Trophoblast cell (in vitro differentiated cells and primary cell): ENCODE data around the gene PSG6.
A peak's percentile ranks its signal among the peaks of the same experiment; 100 is the strongest.
"Not testable (repeated sequence)": the region's sequence is repeated elsewhere in the genome, so short reads cannot be mapped to it uniquely, and the experiment has no call there.

Source experiments
- DNase-seq, 2 donors: peaks; one replicate each; pipeline ENCODE4 v3.0.0-alpha.2; 2016
- H2AFZ ChIP-seq: 2 replicates; pipeline ENCODE4 v1.6.1; 2013; ENCODE audit warnings: low read length, moderate library complexity, mild to moderate bottlenecking; ENCODE audit not compliant: insufficient read depth, poor library complexity
- H2AK5ac ChIP-seq: 2 replicates; pipeline ENCODE4 v1.6.1; 2013; ENCODE audit warnings: mild to moderate bottlenecking, low read length
- H2BK120ac ChIP-seq: 2 replicates; pipeline ENCODE4 v1.6.1; 2013; ENCODE audit warnings: low read length, mild to moderate bottlenecking, moderate library complexity; ENCODE audit not compliant: insufficient read depth, poor library complexity
- H2BK12ac ChIP-seq: 2 replicates; pipeline ENCODE4 v1.6.1; 2013; ENCODE audit warnings: mild to moderate bottlenecking, low read length, moderate library complexity
- H2BK5ac ChIP-seq: 2 replicates; pipeline ENCODE4 v1.6.1; 2013; ENCODE audit warnings: low read length, low read depth, moderate library complexity, mild to moderate bottlenecking; ENCODE audit not compliant: poor library complexity
- H3K14ac ChIP-seq: 2 replicates; pipeline ENCODE4 v1.6.1; 2013; ENCODE audit warnings: mild to moderate bottlenecking, low read length
- H3K18ac ChIP-seq: 2 replicates; pipeline ENCODE4 v1.6.1; 2013; ENCODE audit warnings: mild to moderate bottlenecking, low read length
- H3K23ac ChIP-seq: 2 replicates; pipeline ENCODE4 v1.6.1; 2013; ENCODE audit warnings: low read length
- H3K27ac ChIP-seq: 2 replicates; pipeline ENCODE4 v1.5.1; 2013; ENCODE audit warnings: low read depth, mild to moderate bottlenecking, inconsistent platforms, low read length, moderate library complexity
- H3K27me3 ChIP-seq: 2 replicates; pipeline ENCODE4 v1.6.1; 2013; ENCODE audit warnings: inconsistent platforms, mild to moderate bottlenecking, low read length, moderate library complexity; ENCODE audit not compliant: insufficient read depth
- H3K36me3 ChIP-seq, 2 experiments: 1 replicate in 1 of 2; 2 replicates in 1 of 2; pipeline ENCODE4 v1.6.1; 2013; ENCODE audit warnings: low read length in 2 of 2, mild to moderate bottlenecking in 2 of 2, moderate library complexity in 1 of 2; ENCODE audit not compliant: insufficient read depth in 2 of 2, control insufficient read depth in 1 of 2
- H3K4ac ChIP-seq: 2 replicates; pipeline ENCODE4 v1.6.1; 2013; ENCODE audit warnings: low read depth, mild to moderate bottlenecking, low read length, moderate library complexity
- H3K4me1 ChIP-seq, 2 experiments: 1 replicate in 1 of 2; 2 replicates in 1 of 2; pipeline ENCODE4 v1.6.1; 2013; ENCODE audit warnings: low read length in 2 of 2, mild to moderate bottlenecking in 2 of 2, moderate library complexity in 1 of 2; ENCODE audit not compliant: insufficient read depth in 2 of 2, control insufficient read depth in 1 of 2
- H3K4me2 ChIP-seq: 2 replicates; pipeline ENCODE4 v1.6.1; 2013; ENCODE audit warnings: inconsistent platforms, mild to moderate bottlenecking, low read length, moderate library complexity
- H3K4me3 ChIP-seq: 2 replicates; pipeline ENCODE4 v1.5.1; 2013; ENCODE audit warnings: mild to moderate bottlenecking, low read depth, low read length, inconsistent platforms
- H3K79me1 ChIP-seq: one replicate; pipeline ENCODE4 v1.6.1; 2013; ENCODE audit warnings: low read length
- H3K79me2 ChIP-seq: 2 replicates; pipeline ENCODE4 v1.6.1; 2013; ENCODE audit warnings: low read length, mild to moderate bottlenecking; ENCODE audit not compliant: control insufficient read depth, insufficient read depth, poor library complexity
- H3K9ac ChIP-seq: 2 replicates; pipeline ENCODE4 v1.6.1; 2013; ENCODE audit warnings: mild to moderate bottlenecking, low read length
- H3K9me3 ChIP-seq: 2 replicates; pipeline ENCODE4 v1.6.1; 2013; ENCODE audit warnings: low read depth, mild to moderate bottlenecking, control low read depth, inconsistent platforms, low read length; ENCODE audit not compliant: insufficient read depth
- H4K12ac ChIP-seq: 2 replicates; pipeline ENCODE4 v1.6.1; 2013; ENCODE audit warnings: low read depth, mild to moderate bottlenecking, low read length, moderate library complexity
- H4K8ac ChIP-seq: 2 replicates; pipeline ENCODE4 v1.6.1; 2013; ENCODE audit warnings: low read depth, mild to moderate bottlenecking, low read length, moderate library complexity
- H4K91ac ChIP-seq: one replicate; pipeline ENCODE4 v1.6.1; 2013; ENCODE audit warnings: low read depth, mild to moderate bottlenecking, low read length, moderate library complexity
- WGBS: extraction: QIAGEN DNeasy Blood & Tissue Kit; methylation state at CpG from one replicate; pipeline ENCODE4 v1.1.7; 2013; ENCODE audit warnings: missing lambda C conversion rate; ENCODE audit not compliant: insufficient read length, insufficient coverage; ENCODE audit errors: extremely low coverage; 5-methylcytosine and 5-hydroxymethylcytosine counted together

The PSG6 gene

DNA sequence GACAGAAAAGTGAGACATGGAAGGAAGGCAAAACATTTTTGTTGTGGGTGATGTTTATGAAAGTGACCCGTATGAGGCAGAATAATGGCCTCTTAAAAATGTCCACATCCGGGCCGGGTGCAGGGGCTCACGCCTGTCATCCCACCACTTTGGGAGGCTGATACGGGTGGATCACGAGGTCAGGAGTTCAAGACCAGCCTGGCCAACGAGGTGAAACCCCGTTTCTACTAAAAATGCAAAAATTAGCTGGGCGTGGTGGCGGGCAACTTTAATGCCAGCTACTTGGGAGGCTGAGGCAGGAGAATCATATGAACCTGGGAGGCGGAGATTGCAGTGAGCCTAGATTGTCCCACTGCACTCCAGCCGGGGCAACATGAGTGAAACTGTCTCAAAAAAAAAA, 18.0 kb downstream of the PSG6 start:
- not testable (repeated sequence) for H2BK5ac ChIP-seq, H2BK120ac ChIP-seq, H3K79me2 ChIP-seq, H3K4me3 ChIP-seq, H2AFZ ChIP-seq, H3K4me2 ChIP-seq, H3K4ac ChIP-seq, H4K8ac ChIP-seq, H3K23ac ChIP-seq, H3K9me3 ChIP-seq, H3K18ac ChIP-seq, H4K91ac ChIP-seq, H3K4me1 ChIP-seq, H3K36me3 ChIP-seq, H4K12ac ChIP-seq, H2AK5ac ChIP-seq, H3K27me3 ChIP-seq, H3K9ac ChIP-seq, H3K79me1 ChIP-seq, H3K27ac ChIP-seq, H2BK12ac ChIP-seq, H3K14ac ChIP-seq
- peak; percentile 44 to 61 for DNase-seq
- whole genome bisulfite sequencing: no CpG with 5 or more reads among the region's 12 CpGs

- not testable (repeated sequence) for H4K91ac ChIP-seq, H3K9ac ChIP-seq, H2AFZ ChIP-seq, H3K14ac ChIP-seq, H2BK120ac ChIP-seq, H3K79me1 ChIP-seq, H2BK5ac ChIP-seq, H3K4me2 ChIP-seq, H3K18ac ChIP-seq, H3K27ac ChIP-seq, H3K9me3 ChIP-seq, H3K36me3 ChIP-seq, H3K4me3 ChIP-seq, H4K8ac ChIP-seq, H3K23ac ChIP-seq, H3K4ac ChIP-seq, H3K27me3 ChIP-seq, H2BK12ac ChIP-seq, H2AK5ac ChIP-seq, H3K4me1 ChIP-seq, H3K79me2 ChIP-seq, H4K12ac ChIP-seq
- peak in 1 of 2 donors; percentile 47 for DNase-seq
- no CpG with 5 or more reads among the region's 1 CpG for WGBS
Observed at GRCh38 chr19:42899110-42899509, 18.6 kb downstream of the PSG6 start.

GRCh38 chr19:42898656-42899055, 19.0 kb downstream of the PSG6 start:
- H2BK120ac ChIP-seq: not testable (repeated sequence)

DNA sequence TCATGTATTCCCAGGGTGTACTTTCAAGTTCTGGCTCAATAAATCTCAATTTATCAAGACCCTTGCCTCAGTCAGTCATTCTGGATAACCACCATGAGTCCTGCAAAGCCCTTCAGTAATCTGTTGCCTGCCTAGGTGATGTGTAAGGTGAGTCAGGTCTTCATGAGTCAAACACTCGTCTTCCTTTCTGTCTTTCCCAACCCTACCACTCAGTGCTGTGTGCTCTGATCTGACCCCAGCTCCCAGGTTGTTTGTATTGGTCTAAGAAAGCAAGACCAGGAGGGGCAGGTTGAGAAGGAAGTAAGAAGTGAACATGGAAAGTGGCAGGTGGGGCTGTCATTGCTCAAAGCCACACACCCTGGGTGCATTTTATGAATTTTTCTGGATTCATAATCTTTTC, 20.0 kb downstream of the PSG6 start:
- no CpG with 5 or more reads among the region's 1 CpG for WGBS
- peak; percentile 22 to 67 for DNase-seq

More at GRCh38 chr19:42898656-42899055, 19.0 kb downstream of the PSG6 start:
- not testable (repeated sequence) for H2BK5ac ChIP-seq, H4K12ac ChIP-seq, H4K8ac ChIP-seq, H3K4me2 ChIP-seq, H4K91ac ChIP-seq, H2AFZ ChIP-seq, H3K9me3 ChIP-seq, H3K27me3 ChIP-seq, H2BK12ac ChIP-seq, H3K9ac ChIP-seq, DNase-seq, H3K79me2 ChIP-seq, H3K4ac ChIP-seq, H3K14ac ChIP-seq, H3K23ac ChIP-seq, H3K18ac ChIP-seq, H3K79me1 ChIP-seq, H3K4me1 ChIP-seq, H3K36me3 ChIP-seq, H3K27ac ChIP-seq, H2AK5ac ChIP-seq, H3K4me3 ChIP-seq
- no CpG with 5 or more reads among the region's 1 CpG for WGBS

More for the DNA sequence above, 20.0 kb downstream of the PSG6 start:
- not testable (repeated sequence) for H4K91ac ChIP-seq, H3K79me1 ChIP-seq, H2BK5ac ChIP-seq, H2AFZ ChIP-seq, H2BK120ac ChIP-seq, H3K27ac ChIP-seq, H2AK5ac ChIP-seq, H3K9me3 ChIP-seq, H3K36me3 ChIP-seq, H4K12ac ChIP-seq, H3K23ac ChIP-seq, H2BK12ac ChIP-seq, H3K14ac ChIP-seq, H3K9ac ChIP-seq, H3K4me1 ChIP-seq, H3K4me3 ChIP-seq, H3K4ac ChIP-seq, H3K18ac ChIP-seq, H3K79me2 ChIP-seq, H4K8ac ChIP-seq, H3K4me2 ChIP-seq, H3K27me3 ChIP-seq
